ENCODE data around the gene ACAD8.
"Not testable (repeated sequence)": the region's sequence is repeated elsewhere in the genome, so short reads cannot be mapped to it uniquely, and the experiment has no call there.

ACAD8 gene

GRCh38 chr11:134240592-134240991 is 12.8 kb upstream of the ACAD8 start:
- no peak for DNase-seq

GRCh38 chr11:134242376-134242775 is 11.0 kb upstream of the ACAD8 start:
- no peak for DNase-seq

- no peak for DNase-seq
Measured at GRCh38 chr11:134243913-134244312, 9.5 kb upstream of the ACAD8 start.

GRCh38 chr11:134244593-134244992 is 8.8 kb upstream of the ACAD8 start:
- no peak for DNase-seq

- DNase-seq: no peak
Measured at GRCh38 chr11:134245434-134245833, 7.9 kb upstream of the ACAD8 start.

GRCh38 chr11:134246100-134246499 is 7.3 kb upstream of the ACAD8 start:
- no peak for DNase-seq

GRCh38 chr11:134246678-134247077 is 6.7 kb upstream of the ACAD8 start:
- no peak for DNase-seq

GRCh38 chr11:134248910-134249480 is 4.4 kb upstream of the ACAD8 start:
- no peak for DNase-seq

GRCh38 chr11:134250246-134250645 is 3.1 kb upstream of the ACAD8 start:
- DNase-seq: no peak

GRCh38 chr11:134250675-134251074 is 2.7 kb upstream of the ACAD8 start:
- no peak for DNase-seq

- DNase-seq: no peak
Measured at GRCh38 chr11:134252346-134253187, 801 bp upstream of the ACAD8 start.

- DNase-seq: no peak
Measured at GRCh38 chr11:134254433-134255183, 1.2 kb downstream of the ACAD8 start.

GRCh38 chr11:134255184-134255561 is 1.8 kb downstream of the ACAD8 start:
- DNase-seq: not testable (repeated sequence)

GRCh38 chr11:134257101-134257500 is 3.7 kb downstream of the ACAD8 start:
- no peak for DNase-seq

- DNase-seq: no peak
Measured at GRCh38 chr11:134258577-134258976, 5.2 kb downstream of the ACAD8 start.

- no peak for DNase-seq
Measured at GRCh38 chr11:134260503-134260902, 7.1 kb downstream of the ACAD8 start.

GRCh38 chr11:134260983-134261382 is 7.6 kb downstream of the ACAD8 start:
- no peak for DNase-seq

GRCh38 chr11:134261626-134262488 is 8.5 kb downstream of the ACAD8 start:
- DNase-seq: no peak

- no peak for DNase-seq
Measured at GRCh38 chr11:134264966-134265764, 11.8 kb downstream of the ACAD8 start.

GRCh38 chr11:134266440-134266839 is 13.1 kb downstream of the ACAD8 start:
- DNase-seq: no peak

- DNase-seq: no peak
Measured at GRCh38 chr11:134266841-134267251, 13.5 kb downstream of the ACAD8 start.

GRCh38 chr11:134267461-134267860 is 14.1 kb downstream of the ACAD8 start:
- no peak for DNase-seq
